ENCODE data around the gene RSRP1. TPM values are rescaled to one million over a fixed set of nuclear protein-coding genes. Genes with fewer than 3 reads are reported as not detected.

Gene RSRP1
- total and polyA plus RNA-seq, 2 of the 4 experiments (the other 2 are of a cell fraction) = 71.0 TPM

- H4K20me1 ChIP-seq (ENCODE audit: insufficient read depth, low read length) = no peaks in the 10 kb centered on the region
- dilution Hi-C loops (cut with HindIII; ENCODE audit: low sequenced_read_pairs, unreplicated experiment) = no loop called here
- no peak for TF ChIP-seq RCOR1 (IDR thresholded peaks at IDR 0.05; ENCODE audit: insufficient replicate concordance, low read length)
- H3K9ac ChIP-seq (ENCODE audit: low read depth, low read length) = no peak overlapping the region
- no peak overlapping the region for H2AK5ac ChIP-seq (ENCODE audit: low read depth, low read length)
- no peaks in the 10 kb centered on the region for H3K79me1 ChIP-seq (ENCODE audit: low read depth in 1 of 2, low read length in 2 of 2)
- ChIA-PET POLR2A (ENCODE audit: unreplicated experiment) (no interaction called here), CTCF (interaction anchor here (1.2 kb wide), 1 partner anchor 10 kb away, joined by 3 read pairs; no protein-coding TSS in a partner anchor)
- H3K18ac ChIP-seq (ENCODE audit: low read depth, low read length) = no peak overlapping the region
- no peak overlapping the region for H4K8ac ChIP-seq (ENCODE audit: low read depth in 2 of 2, low read length in 2 of 2)
- H3K27me3 ChIP-seq (ENCODE audit: control insufficient read depth, insufficient read depth, low read length) = peaks cover 66% of the 10 kb centered on the region
- H3K36me3 ChIP-seq (ENCODE audit: control insufficient read depth, insufficient read depth, low read length) = no peaks in the 10 kb centered on the region
- no peak overlapping the region for H3K4me3 ChIP-seq (ENCODE audit: insufficient read depth, low read depth, low read length)
- in situ Hi-C loops (cut with MboI; ENCODE audit: low sequenced_read_pairs) = no loop called here
- H2AFZ ChIP-seq (replicated peaks; ENCODE audit: low read length, poor library complexity) = peak overlapping the region; percentile 8
- H3K14ac ChIP-seq (replicated peaks; ENCODE audit: low read depth, low read length) = no peak overlapping the region
- H3K4me1 ChIP-seq (ENCODE audit: control insufficient read depth, insufficient read depth, low read length) = no peaks in the 10 kb centered on the region; the same call in 1 of the 2 replicates
- H4K91ac ChIP-seq (ENCODE audit: insufficient read depth, low read depth, low read length) = no peak overlapping the region
- no peak; the same call in 1 of the 2 replicates for ATAC-seq (ENCODE audit: low read depth)
- H4K5ac ChIP-seq (ENCODE audit: low read depth, low read length) = no peak overlapping the region
- H2BK20ac ChIP-seq (ENCODE audit: low read depth, low read length) = no peak overlapping the region
- no peak overlapping the region for H2BK120ac ChIP-seq (ENCODE audit: low read depth, low read length)
- H3K56ac ChIP-seq (ENCODE audit: extremely low read depth, insufficient read depth, low read length) = no peak overlapping the region
- no peak overlapping the region for H2BK5ac ChIP-seq (ENCODE audit: low read depth, low read length, poor library complexity, severe bottlenecking)
- H2BK15ac ChIP-seq (ENCODE audit: low read depth, low read length) = no peak overlapping the region
- H2AK9ac ChIP-seq (replicated peaks; ENCODE audit: low read depth, low read length, poor library complexity) = peak overlapping the region; percentile 68
- intact Hi-C loops (cut with micrococcal nuclease) = no loop called here
- H3K27ac ChIP-seq (ENCODE audit: insufficient read depth, low read length) = no peak overlapping the region
- H3K4me2 ChIP-seq (ENCODE audit: low read depth, low read length) = no peak overlapping the region
- H3K9me1 ChIP-seq (ENCODE audit: insufficient read depth, low read length) = no peaks in the 10 kb centered on the region
- 58% methylated on average over 10 of the region's 17 CpGs; no CpG with 5 or more reads in 1 of the 2 experiments for WGBS, 2 experiments (ENCODE audit: extremely low coverage in 2 of 2, insufficient read length in 1 of 2)
- no peak overlapping the region for H3K23ac ChIP-seq (ENCODE audit: low read depth, low read length)
- no peak for DNase-seq
- no peak overlapping the region for H3K4ac ChIP-seq (ENCODE audit: low read depth, low read length)
- no peaks in the 10 kb centered on the region for H3K9me3 ChIP-seq (ENCODE audit: control insufficient read depth, insufficient read depth, low read length)
- BruUV-seq (replicated peaks) = no TSS peak
Observed at GRCh38 chr1:25194572-25195020, 52.7 kb downstream of the RSRP1 start.
